Ascending aorta (tissue), 2 donors: ENCODE data around the gene SENP5. TPM values are rescaled to one million over a fixed set of nuclear protein-coding genes. Genes with fewer than 3 reads are reported as not detected.
A peak's percentile ranks its signal among the peaks of the same experiment; 100 is the strongest.
"Not testable (repeated sequence)": the region's sequence is repeated elsewhere in the genome, so short reads cannot be mapped to it uniquely, and the experiment has no call there.

Experiments used
- DNase-seq, 2 donors: peaks; one replicate each; pipeline ENCODE4 v3.0.0-alpha.2; 2019; ENCODE audit warnings: low spot score in 2 of 2
- H3K27ac ChIP-seq, 2 donors: fragments of 200-600 bp; sonication (generic); one replicate each; pipeline ENCODE4 v1.5.1; 2016 to 2017; ENCODE audit warnings: mild to moderate bottlenecking in 1 of 2
- H3K27me3 ChIP-seq: fragments of 200-600 bp; sonication (generic); one replicate; pipeline ENCODE4 v1.5.1; 2017
- H3K36me3 ChIP-seq, 2 donors: fragments of 200-600 bp; sonication (generic); one replicate each; pipeline ENCODE4 v1.5.1; 2016
- H3K4me1 ChIP-seq, 2 donors: fragments of 200-600 bp; sonication (generic); one replicate each; pipeline ENCODE4 v1.5.1; 2016 to 2017; ENCODE audit warnings: mild to moderate bottlenecking in 1 of 2
- H3K4me3 ChIP-seq, 2 donors: fragments of 200-600 bp; sonication (generic); one replicate each; pipeline ENCODE4 v1.5.1; 2016 to 2017; ENCODE audit warnings: mild to moderate bottlenecking in 1 of 2
- H3K9me3 ChIP-seq, 2 donors: fragments of 200-600 bp; sonication (generic); one replicate each; pipeline ENCODE4 v1.5.1; 2016
- CTCF ChIP-seq, 3 experiments: fragments of 200-600 bp in 2 of 3; fragments of 450-650 bp in 1 of 3; sonication (generic) in 2 of 3; IDR thresholded peaks; one replicate each; pipeline ENCODE4 v1.5.1; 2016 to 2019; ENCODE audit warnings: antibody characterized with exemption in 3 of 3, mild to moderate bottlenecking in 1 of 3, moderate library complexity in 1 of 3
- intact Hi-C: fragments of 100-400 bp; cut with DNase I; formaldehyde crosslinking; loops from one replicate; pipeline ENCODE4 v1.15.1; 2023
- total RNA-seq: library from RNA; depleted of rRNA; stranded (reverse); fragments of >200 nt; gene quantifications from one replicate; pipeline ENCODE4 v1.1.0, GENCODE V29; 2016

The SENP5 gene
- total RNA-seq, 1 donor from 2014 or later = 11.0 TPM

- intact Hi-C loops = loop anchor here (1.0 to 2.0 kb wide), 4 partner anchors 75 to 298 kb away; partner anchors contain the start of genes CEP19, FBXO45, NCBP2 and PIGX
- H3K9me3 ChIP-seq = no peaks in the 10 kb centered on the region
- peak overlapping the region; percentile 95 to 96 for H3K27ac ChIP-seq
- H3K27me3 ChIP-seq = no peaks in the 10 kb centered on the region
- no peak for DNase-seq
- H3K4me1 ChIP-seq = peaks cover 9 to 12% of the 10 kb centered on the region in 2 donors
- peak overlapping the region; percentile 57 to 89 for H3K4me3 ChIP-seq
- H3K36me3 ChIP-seq = no peaks in the 10 kb centered on the region
- no peak for TF ChIP-seq CTCF (IDR thresholded peaks at IDR 0.05)
Observed at GRCh38 chr3:196867155-196867506, 589 bp upstream of the SENP5 start.

- Histone ChIP-seq H3K27me3 (no peaks in the 10 kb centered on the region), H3K4me3 (peak overlapping the region; percentile 57 to 89), H3K36me3 (no peaks in the 10 kb centered on the region), H3K27ac (peak overlapping the region; percentile 95 to 96), H3K9me3 (no peaks in the 10 kb centered on the region), H3K4me1 (peaks cover 9 to 12% of the 10 kb centered on the region in 2 donors)
- intact Hi-C loops = no loop called here
- TF ChIP-seq CTCF (IDR thresholded peaks at IDR 0.05) = no peak
- DNase-seq = peak in 1 of 2 donors; percentile 62
Observed at GRCh38 chr3:196868297-196868661, 559 bp downstream of the SENP5 start.

- intact Hi-C loops = no loop called here
- Histone ChIP-seq H3K4me3 (no peak overlapping the region), H3K9me3 (no peaks in the 10 kb centered on the region), H3K36me3 (no peaks in the 10 kb centered on the region), H3K4me1 (peaks cover 9 to 10% of the 10 kb centered on the region in 2 donors), H3K27ac (no peak overlapping the region), H3K27me3 (no peaks in the 10 kb centered on the region)
- no peak for DNase-seq
- no peak for TF ChIP-seq CTCF (IDR thresholded peaks at IDR 0.05)
Observed at GRCh38 chr3:196872316-196872715, 4.6 kb downstream of the SENP5 start.

GRCh38 chr3:196874511-196875094, 6.9 kb downstream of the SENP5 start:
- H3K4me1 ChIP-seq, intact Hi-C loops, H3K9me3 ChIP-seq, H3K4me3 ChIP-seq, DNase-seq, H3K36me3 ChIP-seq, H3K27ac ChIP-seq, H3K27me3 ChIP-seq: not testable (repeated sequence)

DNA sequence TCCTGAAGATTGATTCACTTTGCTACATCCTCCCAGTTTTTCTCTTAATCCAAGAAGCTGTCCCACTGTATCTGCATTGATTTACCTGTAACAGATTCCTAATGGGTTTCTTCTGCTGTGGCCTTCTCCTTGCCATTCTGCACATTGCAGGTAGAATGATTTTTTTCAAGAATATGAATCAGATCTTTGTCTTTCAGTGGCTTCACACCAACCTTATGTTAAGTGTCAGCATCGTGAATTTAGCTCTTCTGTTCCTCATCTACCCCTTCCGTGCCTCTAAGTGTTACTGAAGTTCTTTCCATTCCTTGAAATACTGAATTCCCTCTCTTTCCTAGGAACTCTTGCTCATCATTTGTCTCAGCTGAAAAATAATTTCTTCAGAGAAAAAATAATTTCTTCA, 7.5 kb downstream of the SENP5 start:
- H3K36me3 ChIP-seq = peaks cover 0 to 4% of the 10 kb centered on the region in 2 donors
- DNase-seq = no peak
- H3K9me3 ChIP-seq = no peaks in the 10 kb centered on the region
- intact Hi-C loops = no loop called here
- H3K27me3 ChIP-seq = no peaks in the 10 kb centered on the region
- H3K4me1 ChIP-seq = no peaks in the 10 kb centered on the region
- H3K27ac ChIP-seq = no peak overlapping the region
- H3K4me3 ChIP-seq = no peak overlapping the region
- TF ChIP-seq CTCF (IDR thresholded peaks at IDR 0.05) = no peak

DNA sequence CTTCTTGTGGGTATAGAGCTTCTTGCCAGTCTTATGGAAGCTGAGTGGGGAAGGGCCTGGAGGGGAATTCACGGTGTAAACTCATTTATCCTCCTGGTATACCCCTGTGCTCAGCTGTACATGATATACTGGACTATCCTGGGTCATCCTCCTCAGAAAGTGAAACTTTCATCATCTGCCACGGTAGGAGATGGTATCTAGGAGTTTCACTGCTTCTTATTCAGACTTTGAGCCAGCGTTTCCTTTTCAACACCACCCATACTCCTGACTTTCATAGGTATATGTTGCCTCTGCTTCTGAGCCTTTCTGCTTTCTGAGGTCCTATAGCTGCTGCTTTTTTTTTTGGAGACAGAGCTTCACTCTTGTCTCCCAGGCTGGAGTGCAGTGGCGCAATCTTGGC, 15.6 kb downstream of the SENP5 start:
- Histone ChIP-seq H3K36me3 (peaks cover 18 to 30% of the 10 kb centered on the region in 2 donors), H3K27me3 (no peaks in the 10 kb centered on the region), H3K9me3 (no peaks in the 10 kb centered on the region), H3K27ac (no peak overlapping the region), H3K4me1 (no peaks in the 10 kb centered on the region), H3K4me3 (no peak overlapping the region)
- no peak for TF ChIP-seq CTCF (IDR thresholded peaks at IDR 0.05)
- intact Hi-C loops = no loop called here
- DNase-seq = no peak
